HT-29 (cell line): ENCODE data around the gene PIP4P1. TPM values are rescaled to one million over a fixed set of nuclear protein-coding genes. Genes with fewer than 3 reads are reported as not detected.

Experiments
- DNase-seq: peaks from one replicate; pipeline ENCODE4 v3.0.0-alpha.2; 2015; ENCODE audit warnings: low spot score
- small RNA-seq: library from RNA; depleted of rRNA; stranded (forward); fragments of <200 nt; gene quantifications from one replicate; pipeline ENCODE3, GENCODE V24; 2014
- total RNA-seq: library from RNA; depleted of rRNA; stranded (reverse); fragments of >200 nt; shearing (Covaris generic); gene quantifications from 2 replicates; pipeline ENCODE4 v1.2.3, GENCODE V29; 2014; rRNA removed

The PIP4P1 gene
- total RNA-seq, 1 experiment from 2014 or later: 35.7 TPM

DNA sequence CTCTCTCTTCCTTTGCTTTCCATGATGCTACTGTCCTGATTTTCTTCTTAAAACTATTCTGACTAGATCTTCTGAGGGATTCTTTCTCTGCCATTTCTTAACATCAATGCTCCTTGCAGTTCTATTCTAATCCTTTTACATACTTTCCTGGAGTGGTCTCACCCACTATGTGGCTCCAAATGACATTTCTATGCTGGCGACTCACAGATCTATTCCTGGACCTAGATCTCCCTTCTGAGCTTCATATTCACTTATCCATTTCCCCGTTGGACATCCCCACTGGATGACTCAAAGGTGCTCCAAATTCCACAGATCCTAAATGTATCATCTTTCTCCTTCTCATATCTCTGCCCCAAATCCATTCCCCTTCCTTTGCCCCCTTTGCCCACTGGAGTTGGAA lies 52.0 kb downstream of the PIP4P1 start:
- DNase-seq: no peak

Small RNA genes lying within 50 kb of the gene (small RNA-seq; reads per million reads assigned to genes)
- 4.9 reads per million, percentile 82 among the genes with 10 or more reads in this experiment for gene RNA5SP382

Other genes starting within 250 kb of the PIP4P1 start
- gene OR11H6, start 237.7 kb downstream of the PIP4P1 start, total RNA-seq: not detected in 2 replicates
- gene OR11H7, start 232.5 kb downstream of the PIP4P1 start, total RNA-seq: not detected in 2 replicates
- gene OR11H4, start 222.1 kb downstream of the PIP4P1 start, total RNA-seq: not detected in 2 replicates
- gene TTC5, start 155.5 kb downstream of the PIP4P1 start, total RNA-seq: 3.7 and 5.3 TPM in 2 replicates
- gene CCNB1IP1, start 128.2 kb downstream of the PIP4P1 start, total RNA-seq: 34.0 and 40.2 TPM in 2 replicates
- 13.7 and 14.3 TPM in 2 replicates for gene PARP2, start 117.8 kb downstream of the PIP4P1 start, total RNA-seq
- 10.9 and 12.6 TPM in 2 replicates for gene TEP1, start 47.9 kb downstream of the PIP4P1 start, total RNA-seq
- not detected in 2 replicates for gene KLHL33, start 25.3 kb downstream of the PIP4P1 start, total RNA-seq
- gene OSGEP, start 6.6 kb downstream of the PIP4P1 start, total RNA-seq: 44.2 and 44.5 TPM in 2 replicates
- 64.0 TPM in 2 replicates for gene APEX1, start 6.2 kb downstream of the PIP4P1 start, total RNA-seq
- 82.7 and 90.1 TPM in 2 replicates for gene PNP, start 8.0 kb upstream of the PIP4P1 start, total RNA-seq
- gene RNASE10, start 44.1 kb upstream of the PIP4P1 start, total RNA-seq: not detected in 2 replicates
- not detected in 2 replicates for gene RNASE9, start 99.6 kb upstream of the PIP4P1 start, total RNA-seq
- gene RNASE11, start 126.6 kb upstream of the PIP4P1 start, total RNA-seq: not detected in 2 replicates
- gene RNASE12, start 129.9 kb upstream of the PIP4P1 start, total RNA-seq: not detected in 2 replicates
- not detected in 2 replicates for gene OR6S1, start 180.3 kb upstream of the PIP4P1 start, total RNA-seq
- gene RNASE4, start 223.1 kb upstream of the PIP4P1 start, total RNA-seq: 6.6 and 8.7 TPM in 2 replicates
- 0.57 and 4.0 TPM in 2 replicates for gene ANG, start 227.3 kb upstream of the PIP4P1 start, total RNA-seq